ENCODE measurements around the gene USP40.

DNA sequence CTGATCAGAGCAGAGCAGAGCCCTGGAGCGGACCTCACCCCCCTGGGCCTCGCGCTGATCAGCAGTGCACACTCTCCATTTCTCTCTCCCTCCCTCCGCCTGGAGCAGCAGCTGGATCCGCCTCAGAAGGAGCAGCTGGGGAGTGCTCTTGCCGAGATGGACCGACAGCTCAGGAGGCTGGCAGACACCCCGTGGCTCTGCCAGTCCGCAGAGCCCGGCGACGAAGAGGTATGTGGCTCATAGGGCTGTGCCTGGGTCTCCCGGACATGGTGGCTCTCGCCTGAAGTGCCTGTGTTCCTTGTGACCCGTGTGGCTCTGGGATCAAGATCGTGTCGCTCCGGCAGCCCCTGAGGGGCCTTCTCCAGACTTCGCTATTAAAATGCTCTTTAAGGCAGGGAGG lies 102.5 kb downstream of the USP40 start:
- TF ChIP-seq, protein P1, sequence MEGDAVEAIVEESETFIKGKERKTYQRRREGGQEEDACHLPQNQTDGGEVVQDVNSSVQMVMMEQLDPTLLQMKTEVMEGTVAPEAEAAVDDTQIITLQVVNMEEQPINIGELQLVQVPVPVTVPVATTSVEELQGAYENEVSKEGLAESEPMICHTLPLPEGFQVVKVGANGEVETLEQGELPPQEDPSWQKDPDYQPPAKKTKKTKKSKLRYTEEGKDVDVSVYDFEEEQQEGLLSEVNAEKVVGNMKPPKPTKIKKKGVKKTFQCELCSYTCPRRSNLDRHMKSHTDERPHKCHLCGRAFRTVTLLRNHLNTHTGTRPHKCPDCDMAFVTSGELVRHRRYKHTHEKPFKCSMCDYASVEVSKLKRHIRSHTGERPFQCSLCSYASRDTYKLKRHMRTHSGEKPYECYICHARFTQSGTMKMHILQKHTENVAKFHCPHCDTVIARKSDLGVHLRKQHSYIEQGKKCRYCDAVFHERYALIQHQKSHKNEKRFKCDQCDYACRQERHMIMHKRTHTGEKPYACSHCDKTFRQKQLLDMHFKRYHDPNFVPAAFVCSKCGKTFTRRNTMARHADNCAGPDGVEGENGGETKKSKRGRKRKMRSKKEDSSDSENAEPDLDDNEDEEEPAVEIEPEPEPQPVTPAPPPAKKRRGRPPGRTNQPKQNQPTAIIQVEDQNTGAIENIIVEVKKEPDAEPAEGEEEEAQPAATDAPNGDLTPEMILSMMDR (IDR thresholded peaks at IDR 0.05; ENCODE audit: borderline replicate concordance, extremely low read depth, low read length, poor library complexity, severe bottlenecking), result no peak
- TF ChIP-seq EZH2 (IDR thresholded peaks at IDR 0.05; ENCODE audit: borderline replicate concordance, low read depth, low read length, severe bottlenecking), result no peak
